ENCODE data around the gene ARHGAP12.

DNA sequence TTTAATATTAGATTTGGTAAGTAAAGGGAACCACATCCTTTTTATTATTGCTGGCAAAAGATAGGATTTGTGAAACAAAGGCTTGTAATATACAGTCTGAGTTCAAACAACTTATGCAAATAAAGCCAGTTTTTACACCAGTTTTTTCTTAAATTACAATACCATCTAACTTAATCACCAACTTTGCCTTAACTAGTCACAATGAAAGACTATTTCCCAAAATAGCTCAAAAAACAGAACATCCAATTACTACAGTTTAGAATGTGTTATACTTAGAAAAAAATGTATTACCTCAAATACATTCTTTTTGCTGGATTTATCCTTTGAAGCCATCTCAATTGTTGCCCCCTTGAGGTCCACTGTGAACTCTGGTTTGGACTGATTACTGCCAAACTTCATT, 108.5 kb downstream of the ARHGAP12 start:
- TF ChIP-seq, protein P1, sequence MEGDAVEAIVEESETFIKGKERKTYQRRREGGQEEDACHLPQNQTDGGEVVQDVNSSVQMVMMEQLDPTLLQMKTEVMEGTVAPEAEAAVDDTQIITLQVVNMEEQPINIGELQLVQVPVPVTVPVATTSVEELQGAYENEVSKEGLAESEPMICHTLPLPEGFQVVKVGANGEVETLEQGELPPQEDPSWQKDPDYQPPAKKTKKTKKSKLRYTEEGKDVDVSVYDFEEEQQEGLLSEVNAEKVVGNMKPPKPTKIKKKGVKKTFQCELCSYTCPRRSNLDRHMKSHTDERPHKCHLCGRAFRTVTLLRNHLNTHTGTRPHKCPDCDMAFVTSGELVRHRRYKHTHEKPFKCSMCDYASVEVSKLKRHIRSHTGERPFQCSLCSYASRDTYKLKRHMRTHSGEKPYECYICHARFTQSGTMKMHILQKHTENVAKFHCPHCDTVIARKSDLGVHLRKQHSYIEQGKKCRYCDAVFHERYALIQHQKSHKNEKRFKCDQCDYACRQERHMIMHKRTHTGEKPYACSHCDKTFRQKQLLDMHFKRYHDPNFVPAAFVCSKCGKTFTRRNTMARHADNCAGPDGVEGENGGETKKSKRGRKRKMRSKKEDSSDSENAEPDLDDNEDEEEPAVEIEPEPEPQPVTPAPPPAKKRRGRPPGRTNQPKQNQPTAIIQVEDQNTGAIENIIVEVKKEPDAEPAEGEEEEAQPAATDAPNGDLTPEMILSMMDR (IDR thresholded peaks at IDR 0.05; ENCODE audit: borderline replicate concordance, extremely low read depth, low read length, poor library complexity, severe bottlenecking) = no peak
- TF ChIP-seq EZH2 (IDR thresholded peaks at IDR 0.05; ENCODE audit: borderline replicate concordance, low read depth, low read length, severe bottlenecking) = no peak

All from DND-41 (cell line).